Dermis microvascular lymphatic vessel endothelial cell (primary cell): Measurements from ENCODE around the gene MEOX1. TPM values are rescaled to one million over a fixed set of nuclear protein-coding genes. Genes with fewer than 3 reads are reported as not detected.
A peak's percentile ranks its signal among the peaks of the same experiment; 100 is the strongest.

ENCODE experiments used
- DNase-seq, 2 donors: peaks; one replicate each; pipeline versions ENCODE4 v3.0.0 to v3.0.0-alpha.2; 2010; ENCODE audit warnings: low read depth in 2 of 2
- total RNA-seq: library from RNA; depleted of rRNA; stranded (reverse); fragments of >200 nt; gene quantifications from 2 replicates; pipeline ENCODE4 v1.2.1, GENCODE V29; 2014

Gene MEOX1
- total RNA-seq, 1 donor from 2014 or later: 0.51 TPM

DNA sequence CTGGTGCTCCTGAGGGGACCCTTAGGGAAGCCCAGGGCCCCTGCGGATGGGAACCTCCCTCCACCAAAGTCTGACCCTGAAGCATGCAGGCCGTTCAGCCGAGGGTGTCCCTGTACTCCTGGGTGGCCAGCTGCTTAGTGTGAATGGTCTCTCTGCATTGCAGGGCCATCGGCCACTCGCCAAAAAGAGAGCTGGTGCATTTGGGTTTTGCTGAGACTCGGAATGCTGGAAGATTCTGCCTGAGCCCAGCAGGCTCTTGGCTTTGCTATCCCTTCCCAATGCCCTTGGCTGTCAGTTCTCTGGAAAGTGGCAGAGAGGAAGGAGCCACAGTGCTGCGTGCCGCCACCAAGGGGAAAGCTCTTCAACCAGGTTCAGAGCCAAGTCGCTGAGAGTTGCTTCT lies 2.8 kb downstream of the MEOX1 start:
- DNase-seq: no peak

DNA sequence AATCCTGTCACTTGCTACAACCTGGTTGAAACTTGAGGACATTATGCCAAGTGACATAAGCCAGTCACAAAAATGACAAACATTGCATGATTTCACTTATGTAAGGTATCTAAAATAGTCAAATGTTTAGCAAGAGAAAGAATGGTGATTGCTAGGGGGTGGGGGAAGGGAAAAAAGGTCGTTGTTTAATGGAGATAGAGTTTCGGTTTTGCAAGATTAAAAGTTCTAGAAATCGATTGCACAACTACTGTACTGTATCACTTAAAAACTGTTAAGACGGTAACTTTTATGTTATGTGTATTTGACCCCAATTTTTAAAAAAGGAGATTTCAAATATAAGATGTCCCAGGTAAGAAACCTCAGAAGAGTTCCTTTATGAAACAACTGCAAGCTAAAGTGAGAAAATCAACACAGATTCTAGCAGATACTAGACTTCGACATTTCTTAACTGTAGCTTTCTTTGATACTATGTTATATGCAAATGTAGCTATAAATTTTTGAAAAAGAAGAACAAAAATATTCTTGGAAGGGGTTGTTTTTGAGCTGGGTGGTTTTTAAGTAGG lies 5.9 kb downstream of the MEOX1 start:
- no peak for DNase-seq

GRCh38 chr17:43652124-43652480 lies 9.6 kb downstream of the MEOX1 start:
- no peak for DNase-seq

GRCh38 chr17:43650471-43650870 lies 11.3 kb downstream of the MEOX1 start:
- no peak for DNase-seq

DNA sequence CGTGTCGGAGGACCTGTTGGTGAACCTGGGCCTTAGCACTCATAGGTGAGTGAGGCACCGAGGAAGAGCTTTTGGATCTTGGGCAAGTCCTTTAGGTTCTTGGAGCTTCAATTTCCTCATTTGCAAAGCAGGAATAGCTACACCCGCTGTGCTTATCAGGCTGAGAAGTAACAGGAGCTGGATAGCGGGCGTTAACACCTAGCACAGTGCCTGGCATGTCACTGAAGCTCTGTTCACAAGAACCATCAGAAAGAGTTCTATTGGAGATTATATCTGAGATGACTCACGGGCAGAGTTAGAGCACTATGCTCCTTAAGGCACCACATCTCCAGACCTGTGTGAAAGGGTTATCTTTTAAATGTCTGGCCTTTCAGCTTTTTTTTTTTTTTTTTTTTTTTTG lies 12.8 kb downstream of the MEOX1 start:
- DNase-seq: no peak

GRCh38 chr17:43645765-43646481 lies 15.8 kb downstream of the MEOX1 start:
- DNase-seq: peak; percentile 40 to 71

- no peak for DNase-seq
Measured at GRCh38 chr17:43645450-43645764, 16.3 kb downstream of the MEOX1 start.

DNA sequence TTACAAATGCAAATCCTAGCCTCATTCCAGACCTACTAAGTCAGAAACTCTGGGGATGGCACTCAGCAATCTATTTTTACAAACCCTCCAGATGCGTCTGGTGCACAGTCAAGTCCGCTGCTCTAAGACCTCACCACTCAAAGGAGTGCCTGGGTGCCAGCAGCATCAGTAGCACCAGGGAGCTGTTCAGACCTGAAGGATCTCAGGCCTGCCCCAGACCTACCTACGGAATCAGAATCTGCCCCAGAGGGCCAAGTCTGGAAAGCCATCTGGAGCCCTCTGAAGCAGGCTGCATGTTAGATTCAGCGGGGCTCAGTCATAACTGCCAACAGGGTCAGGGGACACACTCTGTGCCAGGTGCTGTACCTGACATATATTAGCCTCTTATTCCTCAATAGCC lies 17.6 kb downstream of the MEOX1 start:
- no peak for DNase-seq

DNA sequence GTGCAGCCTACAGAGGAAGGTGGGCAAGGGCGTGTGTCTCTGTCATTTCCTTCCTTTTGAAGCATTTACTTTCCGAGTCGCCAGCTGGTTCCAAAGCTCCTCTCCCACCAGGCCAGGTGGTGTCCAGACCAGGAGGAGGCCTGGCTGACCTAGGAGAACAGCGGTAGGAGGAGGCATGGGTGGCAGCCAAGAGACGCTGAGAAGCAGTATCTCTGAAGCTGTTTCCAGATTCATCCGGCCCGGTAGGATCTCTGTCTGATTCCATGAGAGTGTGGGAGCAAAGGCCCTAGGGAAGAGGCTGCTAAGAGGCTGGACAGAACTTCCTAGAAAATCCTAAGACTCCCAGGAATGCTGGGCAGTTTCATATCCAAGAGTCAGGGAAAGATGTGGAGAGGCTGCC lies 20.3 kb downstream of the MEOX1 start:
- DNase-seq: no peak

DNA sequence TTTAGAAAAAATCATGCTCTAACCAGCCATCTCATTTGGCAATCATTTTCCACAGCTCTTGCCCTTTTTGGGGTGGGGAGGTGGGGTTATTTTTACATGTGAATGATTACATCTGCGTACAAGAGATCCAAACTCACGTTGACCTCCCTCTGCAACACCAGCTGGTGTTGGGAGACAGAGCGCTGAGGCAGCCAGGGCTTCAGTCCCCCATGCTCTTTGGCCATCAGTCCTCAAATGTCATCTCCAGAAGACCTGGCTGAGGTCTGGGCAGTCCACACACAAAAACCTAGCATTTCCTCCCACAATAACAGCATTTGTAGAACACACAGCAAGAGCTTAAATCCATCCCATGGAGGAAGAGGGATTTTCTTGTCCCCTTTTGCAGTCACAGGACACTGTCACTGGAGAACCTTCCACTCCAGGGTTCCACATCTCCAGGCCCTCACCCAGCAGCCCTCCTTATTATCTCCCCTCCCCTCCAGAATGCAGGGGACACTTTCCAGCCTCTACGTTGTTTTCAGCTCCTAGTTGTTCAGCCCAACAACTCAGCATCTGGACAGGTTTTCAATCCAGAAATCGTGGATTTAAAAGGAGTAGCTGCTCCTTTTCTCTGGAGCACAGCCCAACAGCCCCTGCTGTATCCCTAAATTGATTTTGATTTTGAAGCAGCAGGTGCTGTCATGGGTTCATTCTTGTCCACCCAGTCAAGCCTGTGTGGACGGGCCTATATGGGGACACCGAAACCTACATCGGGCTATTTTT lies 21.1 kb downstream of the MEOX1 start:
- DNase-seq: no peak

GRCh38 chr17:43637563-43638323 lies 24.0 kb downstream of the MEOX1 start:
- DNase-seq: no peak

DNA sequence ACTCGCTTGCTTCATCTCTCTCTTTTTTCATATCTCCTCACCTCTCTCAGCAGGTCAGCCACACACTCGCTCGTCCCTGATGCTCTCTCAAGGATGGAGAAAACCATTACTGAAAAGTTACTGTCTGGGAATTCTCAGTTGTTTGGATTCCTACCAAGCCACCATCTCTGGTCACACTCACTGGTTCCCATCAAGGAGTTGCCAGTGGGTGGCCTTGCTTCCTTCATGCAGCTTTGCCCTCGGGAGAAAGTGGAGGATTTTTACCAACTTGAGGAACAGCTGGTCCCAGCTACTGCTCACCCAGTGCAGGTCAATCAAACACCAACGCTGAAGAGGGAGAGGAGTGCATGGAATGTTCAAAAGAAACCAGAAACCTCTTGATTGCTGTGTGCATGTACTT lies 25.3 kb downstream of the MEOX1 start:
- no peak for DNase-seq

DNA sequence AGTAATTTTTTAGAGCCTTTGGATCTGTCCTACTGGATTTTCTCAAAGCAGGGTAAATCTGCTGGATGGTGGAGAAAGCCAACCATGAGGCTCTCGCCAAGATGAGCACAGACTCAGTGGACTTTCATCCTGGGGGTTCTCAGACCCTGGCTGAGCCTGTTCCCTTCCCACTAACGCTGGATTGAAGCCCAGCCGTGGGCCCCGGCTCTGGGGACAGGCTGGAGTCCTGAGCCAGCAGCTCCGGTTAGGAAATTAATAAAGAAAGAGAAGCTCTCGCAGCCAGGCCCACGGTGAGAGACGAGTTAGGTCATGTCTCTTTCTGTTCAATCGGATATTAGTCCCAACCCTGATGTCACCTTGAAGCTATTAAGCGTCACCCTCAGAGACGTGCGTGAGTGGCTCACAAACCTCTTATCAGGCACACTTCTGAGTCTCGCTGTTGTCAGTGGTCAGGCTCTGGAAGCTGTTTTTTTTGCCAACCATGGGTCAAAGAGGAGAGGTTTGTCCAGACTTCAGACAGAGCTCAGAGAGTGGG lies 27.1 kb downstream of the MEOX1 start:
- DNase-seq: peak in 1 of 2 donors; percentile 16

DNA sequence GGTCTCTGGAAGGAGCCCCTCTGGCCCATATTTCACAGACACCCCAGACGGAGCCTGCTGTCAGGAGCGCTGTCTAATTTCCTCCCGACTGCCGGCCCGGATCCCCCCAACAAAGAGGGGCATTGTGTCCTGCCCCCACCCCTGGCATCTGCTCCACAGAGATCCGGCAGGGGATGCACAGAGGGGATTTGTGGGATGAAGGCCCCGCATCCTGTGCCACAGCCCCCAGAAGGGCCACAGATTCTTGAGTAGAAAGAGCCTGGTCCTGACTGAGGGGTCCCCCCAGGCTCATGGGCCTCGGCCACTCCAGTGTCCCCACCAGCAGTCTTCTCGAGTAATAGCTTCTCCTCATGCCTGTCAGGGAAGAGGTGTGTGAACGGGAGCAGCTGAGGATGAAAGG lies 29.5 kb downstream of the MEOX1 start:
- DNase-seq: no peak

- no peak for DNase-seq
Measured at GRCh38 chr17:43631429-43631828, 30.3 kb downstream of the MEOX1 start.

GRCh38 chr17:43628089-43628650 lies 33.6 kb downstream of the MEOX1 start:
- no peak for DNase-seq

DNA sequence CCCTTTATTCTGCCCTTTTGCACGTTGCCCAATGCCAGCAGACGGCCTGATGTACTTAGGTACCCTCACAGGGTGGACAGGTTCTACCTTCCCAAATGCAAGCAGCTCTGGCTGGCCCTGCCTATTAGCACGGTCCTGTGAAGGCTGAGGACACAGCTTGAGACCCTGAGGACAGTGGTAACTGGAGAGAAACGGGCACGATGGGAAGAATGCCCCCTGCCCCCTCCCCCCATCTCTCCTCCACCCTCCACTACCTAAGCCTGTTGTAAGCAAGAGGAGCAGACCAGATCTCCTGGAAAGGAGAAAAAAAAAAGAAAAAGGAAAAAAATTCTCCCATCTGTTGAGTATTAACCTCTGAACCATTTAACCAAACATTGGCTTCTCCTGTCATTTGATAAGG lies 34.1 kb downstream of the MEOX1 start:
- no peak for DNase-seq

GRCh38 chr17:43626023-43626422 lies 35.7 kb downstream of the MEOX1 start:
- DNase-seq: no peak

GRCh38 chr17:43625606-43626005 lies 36.1 kb downstream of the MEOX1 start:
- no peak for DNase-seq

- no peak for DNase-seq
Measured at GRCh38 chr17:43620581-43620980, 41.1 kb downstream of the MEOX1 start.

- no peak for DNase-seq
Measured at GRCh38 chr17:43620147-43620546, 41.6 kb downstream of the MEOX1 start.

- no peak for DNase-seq
Measured at GRCh38 chr17:43619705-43620104, 42.0 kb downstream of the MEOX1 start.
